GM19328 (cell line): Measurements from ENCODE around the gene ELL.

ENCODE experiments used
- ATAC-seq: cut with Tn5 transposase; IDR thresholded peaks from one replicate; pipeline ENCODE4 v1.9.1; 2021; ENCODE audit warnings: mild to moderate bottlenecking, moderate library complexity; ENCODE audit not compliant: unreplicated experiment

ELL gene

DNA sequence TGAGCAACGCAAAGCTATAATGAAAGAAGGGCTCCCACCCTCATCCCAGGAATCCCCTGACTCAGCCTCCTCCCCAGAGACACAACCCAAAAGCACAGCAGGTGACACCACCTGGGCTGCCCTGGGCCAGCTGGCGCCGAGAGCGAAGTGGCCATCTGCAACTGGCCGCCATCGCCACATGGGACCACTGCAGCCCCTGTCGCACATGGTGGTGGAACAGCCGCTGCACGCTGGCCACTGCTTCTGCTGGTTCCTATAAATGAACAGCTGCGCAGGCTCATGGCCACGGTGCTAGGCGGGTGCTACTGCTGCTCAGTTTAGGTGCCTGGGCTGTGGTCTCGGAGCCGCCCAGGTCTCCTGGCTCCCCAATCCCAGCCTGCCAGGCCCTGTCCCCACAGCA lies 72.3 kb downstream of the ELL start:
- no peak for ATAC-seq

DNA sequence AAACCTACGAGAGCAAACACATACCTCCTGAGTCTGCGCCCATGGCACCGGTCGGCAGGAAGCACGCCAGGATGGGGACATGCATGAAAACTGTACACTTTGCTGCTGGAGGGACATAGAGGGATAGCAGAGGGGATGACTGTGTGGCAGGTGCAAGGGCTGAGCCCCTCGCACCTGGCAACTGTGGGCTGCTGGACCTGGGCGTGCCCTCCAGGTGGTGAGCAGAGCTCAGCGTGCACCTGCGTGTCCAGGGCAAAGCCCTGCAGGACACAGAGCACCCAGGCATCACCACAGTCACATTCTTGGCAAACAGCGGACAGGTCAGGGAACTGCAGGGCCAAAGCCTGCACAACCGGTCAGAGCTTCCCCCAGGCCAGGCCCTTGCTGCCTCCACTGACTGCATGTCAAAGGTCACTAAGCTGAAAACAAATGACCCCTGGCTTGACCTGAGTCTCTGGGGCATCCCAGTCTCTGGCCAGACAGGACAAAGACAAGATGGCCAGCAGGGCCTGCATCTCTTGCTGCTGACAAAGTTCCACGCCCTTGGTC lies 75.0 kb downstream of the ELL start:
- no peak for ATAC-seq

DNA sequence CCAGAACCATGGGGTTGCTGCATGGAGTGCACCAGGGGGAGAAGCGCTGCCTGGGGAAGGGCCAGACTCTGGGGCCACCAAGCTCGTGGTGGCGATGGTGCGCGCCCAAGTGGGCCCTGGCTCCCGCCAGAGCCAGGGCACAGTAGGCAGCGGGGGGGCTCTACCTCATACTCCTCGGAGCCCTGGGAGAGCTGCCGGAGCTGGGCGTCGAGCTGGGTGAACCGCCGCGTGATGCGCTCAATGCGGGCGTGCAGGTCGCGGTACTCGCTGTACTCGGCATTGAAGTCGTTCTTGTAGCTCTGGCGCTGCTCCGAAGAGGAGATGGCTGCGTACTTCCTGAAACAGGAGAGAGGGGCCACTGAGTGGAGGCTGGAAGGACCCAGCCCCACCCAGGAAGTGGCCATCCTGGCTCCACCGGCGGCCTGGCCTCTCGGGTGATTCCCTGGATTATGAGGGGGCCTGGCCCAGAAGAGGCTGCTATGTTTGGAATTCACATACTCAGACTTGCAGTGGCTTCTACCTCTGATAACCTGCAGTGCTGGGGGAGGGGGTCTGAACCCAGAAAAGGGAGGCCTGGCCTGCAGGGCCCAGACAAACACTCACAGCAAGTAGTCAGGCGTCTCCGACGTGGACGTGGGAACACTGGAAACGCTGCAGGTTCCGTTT lies 75.6 kb downstream of the ELL start:
- ATAC-seq, result no peak

DNA sequence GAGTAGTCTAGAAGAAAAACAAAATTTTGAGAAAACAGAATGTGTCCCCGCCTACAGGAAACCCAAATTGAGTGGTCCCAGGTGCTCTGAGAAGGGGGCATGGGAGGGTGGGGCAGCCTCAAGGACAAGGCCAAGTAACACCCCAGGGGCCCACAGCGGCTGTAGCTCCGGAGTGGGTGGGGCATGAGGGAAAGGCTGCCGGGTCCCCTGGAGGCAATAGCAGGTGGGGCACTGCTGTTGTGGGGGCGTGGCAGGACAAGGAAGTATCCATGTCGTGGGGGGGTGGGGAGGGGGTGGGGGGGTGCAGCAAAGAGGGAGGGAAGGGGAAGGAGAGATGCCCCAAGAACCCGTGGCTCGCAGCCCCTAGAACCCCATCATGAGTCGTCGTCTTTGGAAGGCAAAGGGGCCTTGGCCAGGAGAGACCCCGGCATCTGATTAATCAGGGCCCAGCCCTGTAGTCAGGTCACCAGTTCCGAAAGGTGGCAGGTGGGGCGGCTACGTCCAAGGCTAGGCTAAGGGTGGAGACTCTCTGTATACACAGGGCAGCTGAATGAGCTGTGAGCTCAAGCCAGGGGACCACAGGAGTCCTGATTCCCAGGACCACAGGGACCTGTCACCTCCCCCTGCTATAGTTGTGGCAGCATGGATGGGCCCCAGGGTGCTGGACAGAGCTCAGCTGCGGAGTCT lies 76.5 kb downstream of the ELL start:
- no peak for ATAC-seq

DNA sequence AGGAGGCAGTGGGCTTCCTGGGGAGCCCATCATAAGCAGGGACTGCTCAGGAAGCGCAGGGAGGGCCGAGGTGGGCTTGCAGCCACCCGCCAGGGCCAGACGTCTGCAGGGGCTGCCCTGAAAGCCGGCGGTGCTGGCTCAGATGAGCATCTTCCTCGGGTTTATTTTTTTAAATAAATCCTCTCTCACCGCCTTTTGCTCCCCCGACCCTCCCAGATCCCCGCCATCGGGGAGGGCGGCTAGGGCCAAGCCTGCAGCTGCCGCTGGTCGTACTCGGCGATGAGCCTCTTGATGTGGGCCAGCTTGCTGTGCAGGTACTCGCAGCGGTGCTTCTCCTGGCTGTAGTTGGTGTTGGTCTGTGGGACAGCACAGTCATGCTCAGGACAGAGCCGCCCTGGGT lies 77.4 kb downstream of the ELL start:
- ATAC-seq, result no peak

DNA sequence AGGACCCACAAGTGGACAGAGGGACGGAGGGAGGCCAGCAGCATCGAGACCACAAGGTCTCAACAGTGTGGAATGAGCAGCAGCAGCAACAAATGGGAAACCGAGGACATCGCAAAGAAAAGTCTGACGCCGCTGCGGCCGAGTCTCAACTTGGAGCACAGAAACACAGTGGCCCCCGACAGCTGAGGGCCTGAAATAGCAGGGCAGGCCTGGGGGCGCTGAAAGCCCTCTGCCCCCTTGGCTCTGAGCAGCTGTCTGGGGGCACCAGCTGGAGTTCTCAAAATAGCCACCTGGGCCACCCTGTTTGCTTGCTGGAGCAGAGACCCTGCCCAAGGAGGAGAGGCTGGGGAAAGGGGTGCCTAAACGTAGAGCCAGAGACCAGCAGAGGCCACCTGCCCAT lies 78.0 kb downstream of the ELL start:
- no peak for ATAC-seq

DNA sequence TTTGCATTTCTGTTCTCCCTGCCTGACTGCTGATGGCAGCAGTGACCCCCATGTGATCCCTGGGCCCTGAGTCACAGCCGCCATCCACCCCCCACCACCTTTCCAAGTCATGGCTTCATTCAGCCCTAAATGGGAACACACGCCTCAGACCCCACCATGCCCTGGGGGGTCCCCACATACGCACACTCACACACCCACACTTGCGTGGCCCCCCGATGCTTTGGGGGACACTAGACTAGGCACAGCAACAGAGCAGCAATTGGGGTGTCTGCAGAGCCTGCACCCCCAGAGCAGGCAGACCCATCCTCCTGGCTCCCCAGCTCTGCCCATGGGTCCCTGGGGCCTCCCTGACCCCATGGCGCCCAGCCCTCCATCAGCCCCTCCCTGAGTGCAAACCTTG lies 78.5 kb downstream of the ELL start:
- ATAC-seq, result no peak

DNA sequence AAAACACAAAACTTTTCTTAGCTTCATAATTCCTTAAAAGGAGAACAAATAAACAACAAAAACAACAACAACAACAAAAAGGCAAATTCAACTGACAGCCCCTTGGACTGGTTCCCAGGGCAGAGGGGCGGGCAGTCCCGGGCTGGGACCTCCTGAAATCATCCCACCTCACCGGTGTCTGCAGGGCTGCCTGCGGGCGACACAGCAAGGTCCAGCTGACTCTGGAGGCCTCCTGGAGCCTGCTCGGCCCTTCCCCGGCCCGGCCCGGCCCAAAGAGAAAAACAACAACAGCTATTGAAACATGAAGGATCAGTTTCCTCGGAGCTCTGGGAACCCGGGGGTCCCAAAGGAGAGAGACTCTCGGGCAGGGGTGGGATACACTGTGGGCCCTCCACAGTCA lies 78.9 kb downstream of the ELL start:
- ATAC-seq, result no peak

DNA sequence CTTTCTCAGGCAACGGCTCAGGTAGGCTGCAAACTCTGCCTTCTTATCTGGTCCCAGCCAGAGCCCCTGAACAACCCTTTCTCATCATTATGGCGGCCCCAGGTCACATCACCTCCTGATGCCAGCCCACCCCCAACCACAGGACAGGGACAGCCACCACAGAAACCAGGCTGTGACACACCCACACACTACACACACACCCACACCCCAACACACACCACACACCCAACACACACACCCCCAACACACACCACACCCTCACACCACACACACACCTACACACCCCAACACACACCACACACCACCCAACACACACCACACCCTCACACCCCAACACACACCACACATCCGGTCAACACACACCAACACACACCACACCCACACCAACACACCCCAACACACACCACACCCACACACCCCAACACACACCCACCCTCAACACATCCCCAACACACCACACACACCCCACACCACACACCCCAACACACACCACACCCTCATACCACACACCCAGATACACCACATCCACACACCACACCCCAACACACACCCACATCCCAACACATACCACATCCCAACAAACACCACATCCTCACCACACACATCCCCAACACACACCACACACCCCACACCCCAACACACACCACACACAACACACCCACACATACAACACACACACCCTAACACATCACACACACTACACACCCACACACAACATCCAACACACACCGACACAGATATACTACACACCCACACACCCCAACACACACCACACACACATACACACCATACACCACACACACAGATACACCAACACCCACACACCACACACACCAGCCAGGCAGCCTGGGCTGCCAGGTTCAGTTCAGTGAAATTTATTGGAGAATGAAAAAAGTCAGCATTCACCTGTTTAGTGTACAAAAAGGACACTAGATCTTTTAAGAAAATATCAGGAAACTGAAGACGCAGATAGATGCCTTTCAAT lies 79.8 kb downstream of the ELL start:
- ATAC-seq, result no peak

DNA sequence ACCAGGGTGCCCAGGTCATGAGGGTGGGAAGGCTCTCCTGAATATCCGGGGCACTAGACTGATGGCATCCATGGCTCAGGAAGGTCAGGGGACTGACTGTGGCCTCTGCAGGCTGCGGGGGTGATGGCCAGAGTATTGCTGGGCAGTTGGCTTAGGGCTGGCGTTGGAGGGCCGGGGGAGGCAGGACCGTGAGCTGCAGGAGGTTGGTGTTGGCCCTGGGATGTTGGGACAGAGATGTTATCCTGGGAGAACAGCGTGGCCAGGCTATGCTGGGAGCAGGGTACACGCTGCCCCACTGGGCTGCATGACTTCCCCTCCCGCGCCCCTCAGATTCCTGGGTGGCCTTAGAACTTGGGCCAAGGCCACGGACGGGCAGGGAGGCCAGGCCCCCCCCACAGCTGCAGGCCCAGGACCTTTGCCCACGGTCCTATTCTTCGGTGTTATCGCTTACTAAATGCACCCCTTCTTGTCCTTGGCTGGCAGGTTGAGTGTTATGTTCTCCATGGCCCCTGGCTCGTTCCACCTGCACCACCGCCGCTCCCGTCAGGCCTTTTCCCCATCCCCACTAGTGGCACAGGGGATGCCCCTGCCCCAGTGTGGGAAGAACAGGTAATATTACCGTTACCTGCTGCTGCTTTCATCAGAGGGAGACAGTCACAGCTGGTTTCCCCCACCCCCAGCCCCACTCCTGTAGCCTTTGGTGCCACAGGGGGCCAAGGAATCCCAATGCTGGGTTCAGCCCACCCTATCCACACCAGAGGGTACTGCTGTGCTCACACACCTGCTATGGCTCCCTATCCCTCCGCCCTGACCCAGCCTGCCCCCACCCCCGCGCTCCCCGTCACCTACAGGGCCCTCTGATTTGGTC lies 80.7 kb downstream of the ELL start:
- ATAC-seq, result no peak

DNA sequence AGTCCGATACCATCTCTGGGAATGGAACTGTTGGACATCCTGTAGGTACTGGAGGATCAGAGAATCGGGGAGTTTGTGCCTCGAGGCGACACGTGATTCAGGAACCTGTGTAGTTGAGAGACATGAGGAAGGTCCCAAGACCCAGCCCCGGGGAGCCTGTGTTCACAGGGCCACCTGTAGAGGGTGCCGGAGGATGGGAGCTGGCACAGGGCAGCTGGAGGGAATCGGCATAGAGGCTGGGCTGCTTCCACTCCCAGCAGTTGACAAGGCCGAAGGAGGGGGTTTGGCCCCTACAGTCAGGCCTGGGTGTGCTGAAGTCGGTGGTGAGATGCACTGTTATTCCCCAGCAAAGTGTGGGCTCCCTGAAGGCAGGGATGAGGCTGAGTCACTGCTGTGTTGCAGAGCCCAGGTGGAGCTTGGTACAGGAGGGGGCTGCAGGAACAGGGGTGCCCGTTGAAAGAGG lies 81.4 kb downstream of the ELL start:
- no peak for ATAC-seq

DNA sequence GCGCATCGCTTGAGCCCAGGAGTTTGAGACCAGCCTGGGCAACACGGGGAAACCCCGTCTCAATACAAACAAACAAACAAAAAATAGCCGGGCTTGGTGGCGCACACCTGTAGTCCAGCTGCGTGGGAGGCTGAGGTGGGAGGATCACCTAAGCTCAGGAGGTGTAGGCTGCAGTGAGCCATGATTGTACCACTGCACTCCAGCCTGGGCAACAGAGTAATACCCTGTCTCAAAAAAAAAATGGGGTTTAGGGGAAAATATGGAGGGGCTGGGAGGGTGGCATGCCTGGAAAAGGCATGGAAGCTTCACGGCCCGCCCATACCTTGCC lies 82.0 kb downstream of the ELL start:
- no peak for ATAC-seq

DNA sequence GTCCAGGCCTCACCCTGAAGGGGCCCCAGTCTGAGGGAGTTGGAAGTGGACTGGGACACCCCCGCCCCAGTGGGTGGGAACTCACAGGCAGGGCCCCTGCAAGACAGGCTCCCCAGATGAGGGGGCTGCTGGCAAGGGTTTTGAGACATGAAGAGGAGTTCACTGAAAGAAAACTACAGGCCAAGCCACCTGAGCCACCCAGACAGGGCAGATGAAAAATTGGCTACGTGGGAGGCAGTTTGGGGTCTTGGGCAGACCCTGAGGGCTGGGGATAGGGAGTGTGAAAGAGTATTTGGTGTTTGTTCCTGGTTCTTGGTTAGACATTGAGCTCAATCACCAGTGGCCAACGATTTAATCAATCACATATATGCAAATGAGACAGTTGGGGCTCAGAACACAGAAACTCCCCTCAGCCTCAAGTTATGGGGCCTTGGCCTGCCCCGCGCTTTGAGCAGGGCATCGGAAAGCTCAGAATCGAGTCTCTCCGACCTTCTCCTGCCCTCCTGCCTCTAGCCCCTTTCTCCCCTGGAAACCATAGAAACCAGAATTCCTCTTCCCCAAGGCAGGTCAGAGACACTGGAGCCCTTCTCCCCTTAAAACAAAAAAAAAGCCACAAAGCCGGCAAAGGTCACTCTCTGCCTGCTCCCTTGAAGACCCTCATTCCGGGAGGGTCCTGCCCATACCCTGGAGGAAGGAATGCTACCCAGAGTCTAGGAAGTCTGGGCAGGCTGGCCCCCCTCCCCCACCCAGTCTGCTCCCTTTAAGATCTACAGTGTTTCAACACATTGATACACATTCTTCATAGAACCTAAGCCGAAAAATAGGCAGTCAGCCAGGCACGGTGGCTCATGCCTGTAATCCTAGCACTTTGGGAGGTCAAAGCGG lies 82.6 kb downstream of the ELL start:
- ATAC-seq, result no peak

DNA sequence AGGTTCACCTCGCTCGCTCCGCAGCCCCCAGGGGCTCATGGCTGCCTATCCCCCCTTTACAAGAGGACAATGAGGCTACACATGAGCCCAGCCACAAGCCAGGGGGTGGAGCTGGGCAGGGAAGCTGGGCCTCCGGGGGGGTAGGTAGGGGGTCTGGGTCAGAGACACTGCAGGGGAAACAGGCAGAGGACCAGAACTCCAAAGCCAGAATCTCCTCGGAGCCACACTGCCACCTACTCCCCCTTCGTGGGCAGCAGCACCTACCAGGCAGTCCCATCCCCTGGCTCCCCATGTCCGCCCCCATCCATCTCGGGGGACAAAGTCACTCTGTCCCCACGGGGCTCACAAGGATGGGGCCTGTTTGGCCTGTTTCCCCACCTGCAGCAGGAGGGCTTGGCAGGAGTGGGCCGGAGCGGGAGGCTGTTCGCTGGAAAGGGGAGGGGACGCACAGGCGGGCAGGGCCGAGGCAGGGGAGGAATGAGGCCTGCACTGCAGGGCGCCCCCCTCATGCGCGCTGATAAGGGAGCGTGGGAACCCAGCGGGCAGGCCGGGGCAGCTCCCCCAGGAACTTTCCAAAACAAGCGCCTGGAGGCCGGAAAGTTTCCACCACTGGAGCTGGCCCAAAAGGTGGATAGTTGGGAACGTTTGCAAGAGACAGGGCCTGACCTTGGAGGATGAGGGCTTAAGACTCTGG lies 83.4 kb downstream of the ELL start:
- no peak for ATAC-seq

DNA sequence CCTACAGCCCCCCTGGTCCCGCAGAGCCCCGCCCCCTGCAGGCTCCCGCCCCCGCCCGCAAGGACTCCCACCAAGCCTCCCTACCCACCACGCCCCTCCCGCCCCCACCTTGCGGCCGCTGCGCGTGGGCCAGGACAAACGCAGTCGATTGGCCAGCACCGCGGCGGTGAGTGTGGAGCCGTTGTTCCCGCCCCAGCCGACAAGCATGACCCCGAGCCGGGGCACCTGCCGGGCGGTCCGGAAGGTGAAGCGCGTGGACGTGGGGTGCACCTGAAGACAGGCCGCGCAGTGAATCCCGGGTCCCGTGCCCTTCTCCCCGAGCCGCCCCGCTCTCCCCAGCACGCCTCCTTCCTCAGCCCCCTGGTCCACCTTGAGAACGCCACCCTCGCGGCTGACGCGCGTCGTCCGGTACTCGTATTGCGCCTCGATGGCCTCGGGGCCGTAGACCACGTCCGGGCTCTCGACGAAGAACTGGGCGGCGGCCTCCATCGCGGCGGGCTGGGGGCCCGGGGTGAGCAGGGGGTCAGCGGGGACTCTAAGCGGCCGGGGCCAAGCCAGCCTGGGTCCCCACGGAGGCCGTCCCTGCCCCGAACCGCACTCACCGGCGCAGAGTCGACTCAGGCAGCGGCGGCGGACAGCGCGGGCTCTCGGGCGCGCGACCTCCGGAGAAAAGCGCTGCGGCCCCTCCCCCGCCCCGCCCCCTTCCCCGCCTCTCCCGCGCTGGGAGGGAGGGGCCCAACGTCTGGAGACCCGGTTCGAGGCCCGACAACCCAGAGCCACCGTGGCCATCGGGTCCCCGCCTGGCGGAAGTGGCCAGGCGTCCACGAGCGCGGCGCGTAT lies 84.2 kb downstream of the ELL start, which contains the start of gene ISYNA1:
Gene ISYNA1 (minus strand): TSS at position 643 of the 840 bp plus-strand sequence. CDS start 154 bp downstream, at position 489.
- ATAC-seq, result no peak

DNA sequence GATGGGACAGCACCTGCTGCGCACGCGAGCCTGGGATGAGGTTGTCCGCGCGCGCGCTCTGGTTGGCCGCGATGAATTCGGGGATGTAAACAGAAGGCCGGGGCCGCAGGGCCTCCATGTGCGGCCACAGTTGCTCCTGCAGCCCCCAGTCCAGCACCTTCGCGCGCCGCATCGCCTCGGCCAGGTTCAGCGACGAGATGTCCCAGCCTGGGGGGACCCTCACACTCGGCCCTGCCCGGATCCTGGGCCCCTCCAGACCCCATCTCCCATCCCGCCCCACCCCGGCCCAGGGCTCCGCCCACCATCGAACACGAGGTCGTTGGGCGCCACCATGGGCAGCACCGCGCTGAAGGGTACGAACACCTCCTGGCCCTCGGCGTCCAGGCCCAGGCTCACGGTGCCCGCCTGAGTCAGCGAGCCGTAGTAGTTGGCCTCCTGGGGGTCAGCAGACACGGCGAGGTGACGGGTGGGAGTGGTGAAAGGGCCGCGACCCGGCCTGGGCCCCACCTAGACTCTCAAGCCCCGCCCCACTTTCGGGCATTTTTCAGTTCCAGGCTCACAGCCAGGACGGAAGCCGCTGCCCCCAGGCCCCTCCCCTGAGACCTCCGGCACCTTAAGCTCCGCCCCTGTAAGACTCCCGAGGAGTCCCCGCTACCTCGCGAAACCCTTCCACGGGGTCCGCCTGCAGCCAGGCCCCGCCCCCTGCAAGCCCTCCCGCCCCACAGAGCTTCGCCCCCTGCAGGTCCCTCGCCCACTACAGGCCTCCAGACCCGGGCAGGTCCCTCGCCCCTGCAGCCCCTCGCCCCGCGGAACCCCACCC lies 85.0 kb downstream of the ELL start:
- ATAC-seq, result peak; percentile 53
